PC-3 (cell line): ENCODE results near the gene ZNF337. TPM values are rescaled to one million over a fixed set of nuclear protein-coding genes. Genes with fewer than 3 reads are reported as not detected.

ENCODE experiments used
- ATAC-seq: fragments of 200-7000 bp; cut with Tn5 transposase; 2 replicates; pipeline ENCODE4 v1.9.1; 2020; ENCODE audit warnings: mild to moderate bottlenecking, moderate library complexity
- BruUV-seq: library from RNA; stranded (reverse); fragments of 400-500 nt; replicated peaks from 2 replicates; lab custom pipeline; 2021; lab: Mats Ljungman, UMichigan
- CTCF ChIA-PET: fragments of 300-600 bp; sonication (Branson Sonifier 250); formaldehyde crosslinking; loops from one replicate; lab custom pipeline; 2022; ENCODE audit warnings: antibody characterized with exemption; lab: Charles Lee
- POLR2A ChIA-PET: fragments of 300-600 bp; sonication (Branson Sonifier 250); formaldehyde crosslinking; loops from one replicate; lab custom pipeline; 2022; ENCODE audit warnings: antibody characterized with exemption; ENCODE audit not compliant: unreplicated experiment; lab: Charles Lee
- DNase-seq: peaks from one replicate; pipeline ENCODE4 v3.0.0-alpha.2; 2015
- H2AFZ ChIP-seq: fragments of 300-600 bp; sonication (generic); 2 replicates; pipeline ENCODE4 v1.6.0; 2016; ENCODE audit warnings: antibody characterized with exemption, low read length
- H3F3A ChIP-seq: fragments of 300-600 bp; sonication (generic); one replicate; pipeline ENCODE4 v1.6.0; 2017; ENCODE audit warnings: antibody characterized with exemption, low read length, control low read depth, mild to moderate bottlenecking; ENCODE audit not compliant: unreplicated experiment
- H3K27ac ChIP-seq: fragments of 300-600 bp; sonication (generic); 2 replicates; pipeline ENCODE4 v1.5.1; 2016; ENCODE audit warnings: mild to moderate bottlenecking, low read length
- H3K27me3 ChIP-seq: fragments of 300-600 bp; sonication (generic); 2 replicates; pipeline ENCODE4 v1.6.1; 2016; ENCODE audit warnings: low read length, mixed read lengths
- H3K36me3 ChIP-seq: fragments of 300-600 bp; sonication (generic); 2 replicates; pipeline ENCODE4 v1.6.1; 2016; ENCODE audit warnings: low read depth, mixed run types, low read length, mixed read lengths
- H3K4me1 ChIP-seq: fragments of 300-600 bp; sonication (generic); 2 replicates; pipeline ENCODE4 v1.5.1; 2016; ENCODE audit warnings: low read length; ENCODE audit not compliant: insufficient read depth
- H3K4me2 ChIP-seq: fragments of 300-600 bp; sonication (generic); 2 replicates; pipeline ENCODE4 v1.6.0; 2016; ENCODE audit warnings: low read length
- H3K4me3 ChIP-seq: fragments of 300-600 bp; sonication (generic); 2 replicates; pipeline ENCODE4 v1.5.1; 2016; ENCODE audit warnings: mild to moderate bottlenecking, low read length, mixed read lengths
- H3K79me2 ChIP-seq: fragments of 300-600 bp; sonication (generic); 2 replicates; pipeline ENCODE4 v1.6.1; 2017; ENCODE audit warnings: low read length, mixed read lengths
- H3K9ac ChIP-seq: fragments of 300-600 bp; sonication (generic); 2 replicates; pipeline ENCODE4 v1.6.0; 2016; ENCODE audit warnings: mild to moderate bottlenecking, low read length
- H3K9me2 ChIP-seq: fragments of 300-600 bp; sonication (generic); replicated peaks from 2 replicates; pipeline ENCODE4 v1.6.1; 2016; ENCODE audit warnings: mixed run types, low read length, mixed read lengths
- H3K9me3 ChIP-seq: fragments of 300-600 bp; sonication (generic); 2 replicates; pipeline ENCODE4 v1.6.1; 2016; ENCODE audit warnings: low read length, mixed read lengths
- H4K20me1 ChIP-seq: fragments of 300-600 bp; sonication (generic); 2 replicates; pipeline ENCODE4 v1.6.1; 2016; ENCODE audit warnings: low read length, mixed read lengths
- EZH2 ChIP-seq: fragments of 300-600 bp; sonication (generic); IDR thresholded peaks from one replicate; pipeline ENCODE4 v1.6.1; 2017; ENCODE audit warnings: antibody characterized with exemption, mild to moderate bottlenecking, low read length; ENCODE audit not compliant: unreplicated experiment
- EZH2phosphoT487 ChIP-seq: fragments of 300-600 bp; sonication (generic); IDR thresholded peaks from 2 replicates; pipeline ENCODE4 v1.6.1; 2018; ENCODE audit warnings: mild to moderate bottlenecking, antibody characterized with exemption, low read length, borderline replicate concordance
- intact Hi-C: fragments of 100-400 bp; cut with micrococcal nuclease; formaldehyde crosslinking; loops from 2 replicates; pipeline ENCODE4 v1.9.0; 2023
- total RNA-seq: library from RNA; depleted of rRNA; stranded (reverse); fragments of >200 nt; gene quantifications from 2 replicates; pipeline ENCODE4 v1.2.3, GENCODE V29; 2014
- TF ChIP-seq, protein P1 (sequence below): fragments of 300-600 bp; sonication (generic); conservative IDR thresholded peaks from 2 replicates; pipeline ENCODE4 v1.5.1; 2017; ENCODE audit warnings: antibody characterized with exemption, low read depth, mild to moderate bottlenecking, low read length

The ZNF337 gene
- total RNA-seq, 1 experiment from 2014 or later = 12.8 TPM

DNA sequence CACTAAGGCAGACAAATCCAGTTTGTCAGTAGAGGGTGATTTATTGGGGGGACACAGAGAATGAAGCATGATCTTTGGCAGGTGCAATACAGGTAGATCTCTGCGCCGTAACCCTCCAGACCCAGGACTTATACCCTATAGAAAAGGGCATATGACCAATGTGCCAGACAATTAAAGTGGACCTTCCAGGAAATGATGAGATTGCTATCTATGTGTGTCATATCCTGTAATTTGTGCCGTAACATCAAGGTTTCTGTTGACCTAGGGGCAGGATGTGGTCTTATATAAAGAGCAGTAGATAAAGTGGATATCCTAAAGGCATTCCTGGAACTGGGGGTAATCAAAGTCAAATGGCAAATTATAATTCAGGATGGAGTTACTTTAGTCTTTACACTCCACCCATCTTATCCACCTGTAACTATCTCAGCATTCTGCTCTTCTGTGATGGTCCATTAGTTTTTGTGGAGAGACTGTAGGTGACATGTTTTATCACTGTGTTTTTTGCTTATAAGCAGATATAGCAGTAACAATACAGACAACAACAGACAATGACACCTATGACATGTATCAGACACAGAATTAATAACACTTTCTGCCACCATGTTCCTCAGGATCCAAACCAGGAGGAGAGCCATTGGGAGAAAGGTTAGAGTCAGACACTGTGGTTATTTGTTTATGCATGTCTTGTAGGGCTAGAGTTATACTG is 43.1 kb upstream of the ZNF337 start:
- TF ChIP-seq EZH2 (no peak), EZH2phosphoT487 (no peak)
- TF ChIP-seq, protein P1, sequence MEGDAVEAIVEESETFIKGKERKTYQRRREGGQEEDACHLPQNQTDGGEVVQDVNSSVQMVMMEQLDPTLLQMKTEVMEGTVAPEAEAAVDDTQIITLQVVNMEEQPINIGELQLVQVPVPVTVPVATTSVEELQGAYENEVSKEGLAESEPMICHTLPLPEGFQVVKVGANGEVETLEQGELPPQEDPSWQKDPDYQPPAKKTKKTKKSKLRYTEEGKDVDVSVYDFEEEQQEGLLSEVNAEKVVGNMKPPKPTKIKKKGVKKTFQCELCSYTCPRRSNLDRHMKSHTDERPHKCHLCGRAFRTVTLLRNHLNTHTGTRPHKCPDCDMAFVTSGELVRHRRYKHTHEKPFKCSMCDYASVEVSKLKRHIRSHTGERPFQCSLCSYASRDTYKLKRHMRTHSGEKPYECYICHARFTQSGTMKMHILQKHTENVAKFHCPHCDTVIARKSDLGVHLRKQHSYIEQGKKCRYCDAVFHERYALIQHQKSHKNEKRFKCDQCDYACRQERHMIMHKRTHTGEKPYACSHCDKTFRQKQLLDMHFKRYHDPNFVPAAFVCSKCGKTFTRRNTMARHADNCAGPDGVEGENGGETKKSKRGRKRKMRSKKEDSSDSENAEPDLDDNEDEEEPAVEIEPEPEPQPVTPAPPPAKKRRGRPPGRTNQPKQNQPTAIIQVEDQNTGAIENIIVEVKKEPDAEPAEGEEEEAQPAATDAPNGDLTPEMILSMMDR = no peak
- BruUV-seq = TSS peak; percentile 35
- CTCF ChIA-PET = no interaction called here
- Histone ChIP-seq H3K4me1 (peaks cover 29% of the 10 kb centered on the region), H3K9ac (no peak overlapping the region), H3K4me3 (no peak overlapping the region), H3K4me2 (peak overlapping the region; percentile 19), H3K36me3 (no peaks in the 10 kb centered on the region), H4K20me1 (no peaks in the 10 kb centered on the region), H3K27ac (peak overlapping the region; percentile 10; the same call in 1 of the 2 replicates), H2AFZ (no peak overlapping the region), H3K79me2 (no peaks in the 10 kb centered on the region), H3F3A (no peaks in the 10 kb centered on the region), H3K27me3 (no peaks in the 10 kb centered on the region), H3K9me3 (no peaks in the 10 kb centered on the region), H3K9me2 (no peaks in the 10 kb centered on the region)
- ATAC-seq (peak; percentile 74), DNase-seq (peak; percentile 90)
- POLR2A ChIA-PET = no interaction called here
- intact Hi-C loops = no loop called here

DNA sequence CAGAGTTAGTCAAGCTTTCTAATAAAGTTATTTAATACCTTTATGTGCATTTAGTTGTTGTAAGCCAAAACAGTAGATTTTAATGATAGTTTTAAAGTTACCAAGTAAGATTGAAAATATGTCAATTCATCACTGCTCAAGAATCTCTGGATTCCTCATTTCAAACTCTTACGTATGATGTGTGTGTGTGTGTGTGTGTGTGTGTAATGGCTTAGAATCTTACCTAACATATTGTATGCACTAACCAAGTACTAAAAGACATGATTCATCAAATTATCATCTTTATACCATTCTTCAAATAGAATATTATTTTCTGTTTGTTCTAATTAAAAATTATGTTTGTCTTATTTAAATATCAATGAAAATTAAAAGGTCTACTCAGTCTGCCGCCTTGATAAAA is 41.5 kb upstream of the ZNF337 start:
- no peak overlapping the region for H3K4me3 ChIP-seq
- H3F3A ChIP-seq = no peaks in the 10 kb centered on the region
- H3K27ac ChIP-seq = peak overlapping the region; percentile 23
- CTCF ChIA-PET = no interaction called here
- DNase-seq (peak; percentile 89), ATAC-seq (peak; percentile 82)
- H3K9ac ChIP-seq = no peak overlapping the region
- BruUV-seq = no TSS peak
- no peaks in the 10 kb centered on the region for H3K27me3 ChIP-seq
- H3K4me2 ChIP-seq = no peak overlapping the region
- intact Hi-C loops = no loop called here
- no peaks in the 10 kb centered on the region for H3K9me2 ChIP-seq
- peaks cover 29% of the 10 kb centered on the region for H3K4me1 ChIP-seq
- H3K79me2 ChIP-seq = no peaks in the 10 kb centered on the region
- H3K9me3 ChIP-seq = no peaks in the 10 kb centered on the region
- TF ChIP-seq, protein P1 = no peak
- TF ChIP-seq EZH2phosphoT487 = no peak
- no peak for TF ChIP-seq EZH2
- H4K20me1 ChIP-seq = no peaks in the 10 kb centered on the region
- H2AFZ ChIP-seq = no peak overlapping the region
- POLR2A ChIA-PET = no interaction called here
- H3K36me3 ChIP-seq = no peaks in the 10 kb centered on the region

DNA sequence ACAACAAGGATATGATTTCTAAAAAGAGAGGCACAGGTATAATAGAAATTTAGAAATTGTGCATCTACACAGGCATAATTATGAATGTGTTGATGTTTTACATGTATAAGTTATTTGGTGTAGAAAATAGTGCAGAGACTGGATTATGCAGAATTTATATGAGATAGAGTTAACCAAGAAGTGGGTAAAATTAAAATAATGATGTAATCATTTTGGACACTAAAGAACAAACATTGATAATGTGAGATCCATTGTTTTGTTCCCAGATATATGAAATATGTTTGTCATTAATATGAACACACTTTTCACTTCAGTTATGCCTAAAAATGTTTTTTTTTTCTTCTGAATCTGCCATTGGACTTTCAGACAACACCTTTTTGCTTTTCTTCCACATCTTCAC is 37.2 kb upstream of the ZNF337 start:
- no peak for ATAC-seq
- Histone ChIP-seq H3K4me2 (no peak overlapping the region), H4K20me1 (no peaks in the 10 kb centered on the region), H3K9me2 (no peaks in the 10 kb centered on the region), H3K9me3 (no peaks in the 10 kb centered on the region), H3F3A (no peaks in the 10 kb centered on the region), H3K4me1 (peaks cover 12% of the 10 kb centered on the region), H3K27me3 (no peaks in the 10 kb centered on the region), H3K27ac (no peak overlapping the region), H2AFZ (no peak overlapping the region), H3K79me2 (no peaks in the 10 kb centered on the region), H3K36me3 (no peaks in the 10 kb centered on the region), H3K9ac (no peak overlapping the region), H3K4me3 (no peak overlapping the region)
- CTCF ChIA-PET = no interaction called here
- intact Hi-C loops = no loop called here
- no TSS peak for BruUV-seq
- no peak for DNase-seq
- TF ChIP-seq EZH2phosphoT487 (no peak), EZH2 (no peak)
- TF ChIP-seq, protein P1 = no peak
- POLR2A ChIA-PET = no interaction called here
